ENCODE measurements around the gene ASAP2.

Gene ASAP2

DNA sequence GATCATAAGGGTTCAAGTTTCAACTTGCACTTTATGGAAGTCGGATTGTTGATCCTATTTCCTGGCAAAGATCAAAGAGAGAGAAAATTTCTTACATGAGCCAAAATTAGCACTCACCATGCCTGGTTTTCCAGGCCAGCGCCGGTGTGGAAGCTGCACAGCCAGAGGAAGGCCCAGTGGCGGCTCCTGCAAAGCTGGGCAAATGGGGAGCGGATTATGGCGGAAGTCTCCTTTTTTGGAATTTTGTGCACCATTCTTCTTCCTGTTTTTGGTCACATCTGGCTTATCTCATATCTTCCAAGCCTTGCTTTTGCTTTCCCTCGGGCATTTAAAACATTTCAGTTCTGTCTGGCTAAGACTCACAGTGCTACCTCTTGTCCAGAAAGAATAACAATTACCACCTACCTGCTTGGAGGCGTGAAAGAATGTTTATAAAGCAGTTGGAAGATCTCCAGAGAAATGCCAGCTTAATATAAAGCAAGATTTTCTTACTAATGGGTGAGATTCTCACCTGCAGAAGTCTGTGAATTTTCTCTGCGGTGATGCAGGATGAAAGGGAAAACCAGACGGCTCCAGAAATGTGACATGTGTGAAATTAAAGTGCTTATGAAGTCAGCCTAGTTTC is 94.3 kb downstream of the ASAP2 start:
- no peak for DNase-seq

DNA sequence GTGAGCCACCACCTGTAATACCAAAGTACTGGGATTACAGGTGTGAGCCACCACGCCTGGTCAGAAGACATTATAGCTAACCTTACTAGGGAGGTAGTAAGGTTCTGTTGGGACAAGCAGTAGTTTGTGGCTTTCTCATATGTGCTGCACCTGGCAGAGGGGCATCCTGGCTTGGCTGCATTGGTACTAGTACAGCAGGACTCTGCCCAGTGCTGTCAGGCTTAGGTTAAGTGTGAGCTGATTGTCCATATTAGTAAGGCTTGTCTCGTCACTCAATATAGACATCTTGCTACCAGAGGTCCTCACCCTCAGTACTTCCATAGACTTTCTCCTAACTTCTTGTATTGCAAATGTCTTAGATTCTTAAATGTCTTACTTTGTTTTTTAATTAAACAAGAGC is 96.1 kb downstream of the ASAP2 start:
- DNase-seq: no peak

DNA sequence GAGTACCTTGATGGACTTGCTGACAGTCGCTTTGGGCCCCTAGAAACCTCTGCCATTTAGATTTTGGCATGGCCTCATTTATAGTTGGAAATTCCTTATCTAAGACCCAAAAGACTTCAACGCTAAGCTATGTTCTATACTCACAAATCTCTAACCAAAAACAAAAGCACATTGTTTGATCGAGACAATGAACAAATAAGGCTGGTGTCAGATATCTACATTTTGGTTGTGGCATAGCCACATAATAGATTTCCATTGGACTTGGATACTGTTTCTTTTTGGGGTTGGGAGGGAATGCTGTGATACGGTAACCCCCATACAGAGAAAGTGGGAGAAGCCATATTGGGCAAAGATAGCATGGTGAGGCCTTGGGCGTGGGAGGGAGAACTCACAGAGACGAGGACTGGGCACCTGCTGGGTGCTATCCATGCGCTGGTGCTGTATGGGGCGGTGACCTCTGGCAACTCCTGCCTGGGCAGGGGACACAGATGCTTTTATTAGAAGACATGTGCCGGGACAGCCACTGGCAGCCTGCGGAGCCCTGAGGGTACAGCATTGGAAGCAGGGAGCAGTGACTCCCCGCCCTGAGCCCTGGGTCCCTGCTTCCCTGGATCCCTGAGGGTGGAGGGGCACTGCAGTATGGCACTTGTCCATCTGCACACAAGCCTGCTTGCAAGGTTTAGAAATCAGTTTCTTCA is 97.1 kb downstream of the ASAP2 start:
- DNase-seq: no peak

DNA sequence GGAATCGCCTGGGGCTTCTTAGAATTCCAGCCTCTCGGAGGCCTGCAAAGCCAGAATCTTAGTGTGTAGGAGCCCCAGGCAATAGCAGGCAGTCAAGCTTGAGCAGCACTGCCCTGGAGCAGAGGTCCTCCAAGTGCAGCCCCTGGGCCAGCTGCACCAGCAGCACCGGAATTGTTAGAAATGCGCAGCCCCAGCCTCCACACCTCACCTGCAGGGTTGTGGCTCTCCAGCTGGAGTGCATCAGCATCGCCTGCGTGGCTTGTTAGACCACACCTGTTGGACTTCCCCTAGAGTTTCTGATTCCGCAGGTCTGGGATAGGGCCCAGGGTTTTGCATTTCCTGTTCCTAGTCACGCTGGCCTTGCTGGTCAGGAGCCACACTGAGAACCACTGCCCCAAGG is 100.3 kb downstream of the ASAP2 start:
- no peak for DNase-seq

DNA sequence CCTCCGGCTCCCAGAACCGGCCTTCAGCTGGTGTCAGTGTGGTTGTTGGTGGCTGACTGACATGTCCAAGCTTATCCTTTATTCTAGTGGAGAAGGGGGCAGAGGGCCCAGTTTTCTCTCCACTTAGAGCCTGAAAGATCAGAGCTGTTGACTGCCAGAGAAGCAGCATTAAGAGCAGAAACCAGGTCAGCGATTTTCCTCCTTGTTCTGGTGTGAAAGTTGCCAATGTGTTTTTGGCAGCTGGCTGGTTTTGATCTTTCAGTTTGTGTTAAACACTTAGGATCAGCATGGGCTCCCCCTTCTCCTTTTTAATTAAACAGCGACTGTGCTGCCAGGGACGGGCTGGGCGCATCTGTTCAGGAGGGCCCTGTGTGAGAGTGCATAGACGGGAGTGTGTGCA is 100.9 kb downstream of the ASAP2 start:
- DNase-seq: no peak

DNA sequence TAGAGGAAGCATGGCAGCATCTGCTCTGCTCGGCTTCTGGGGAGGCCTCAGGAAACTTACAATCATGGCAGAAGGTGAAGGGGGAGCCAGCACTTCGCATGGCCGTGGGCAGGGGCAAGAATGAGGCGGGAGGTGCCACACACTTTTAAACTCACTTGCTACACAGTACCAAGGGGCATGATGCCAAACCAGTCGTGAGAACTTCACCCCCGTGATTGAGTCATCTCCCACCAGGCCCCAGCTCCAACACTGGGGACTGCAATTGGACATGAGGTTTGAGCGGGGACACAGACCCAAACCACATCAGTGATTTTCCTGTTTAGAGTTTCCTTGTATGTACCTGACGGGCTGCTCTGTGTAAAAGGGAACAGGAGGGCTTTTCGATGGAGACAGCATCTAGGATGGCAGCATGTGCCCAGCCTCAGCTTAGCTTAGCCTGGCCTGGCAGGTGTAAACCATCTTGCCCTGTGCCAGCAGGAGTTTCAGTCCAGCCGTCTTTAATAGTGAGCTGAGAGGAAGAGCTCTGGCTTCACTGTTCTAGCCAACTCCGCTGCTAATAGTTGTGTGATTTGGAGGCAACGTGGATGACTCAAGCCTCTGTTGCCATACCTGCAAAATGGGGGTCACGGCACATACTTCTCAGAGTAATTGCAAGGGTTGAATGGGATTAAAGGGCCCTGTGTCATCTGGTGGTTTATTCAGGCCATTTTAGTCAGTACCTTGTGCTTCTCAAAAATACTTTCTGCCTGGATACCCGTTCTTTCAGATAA is 101.8 kb downstream of the ASAP2 start:
- DNase-seq: no peak

DNA sequence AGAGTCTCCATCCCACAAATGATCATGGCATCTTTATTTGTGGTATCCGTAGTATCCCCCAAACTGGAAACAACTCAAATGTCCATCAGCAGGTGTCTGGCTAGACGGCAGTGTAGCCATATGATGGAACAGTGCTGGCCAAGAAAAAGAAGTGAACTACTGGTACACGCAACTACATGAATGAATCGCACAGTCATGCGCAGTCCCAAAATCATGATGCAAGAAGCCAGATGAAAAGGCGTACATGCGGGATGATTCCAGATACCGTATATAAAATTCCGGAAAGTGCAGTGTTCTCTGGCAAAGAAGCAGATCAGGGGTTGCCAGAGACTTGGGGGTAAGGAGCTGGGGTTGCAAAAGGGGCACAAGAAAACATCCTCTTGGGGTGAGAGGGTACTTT is 102.5 kb downstream of the ASAP2 start:
- DNase-seq: no peak

DNA sequence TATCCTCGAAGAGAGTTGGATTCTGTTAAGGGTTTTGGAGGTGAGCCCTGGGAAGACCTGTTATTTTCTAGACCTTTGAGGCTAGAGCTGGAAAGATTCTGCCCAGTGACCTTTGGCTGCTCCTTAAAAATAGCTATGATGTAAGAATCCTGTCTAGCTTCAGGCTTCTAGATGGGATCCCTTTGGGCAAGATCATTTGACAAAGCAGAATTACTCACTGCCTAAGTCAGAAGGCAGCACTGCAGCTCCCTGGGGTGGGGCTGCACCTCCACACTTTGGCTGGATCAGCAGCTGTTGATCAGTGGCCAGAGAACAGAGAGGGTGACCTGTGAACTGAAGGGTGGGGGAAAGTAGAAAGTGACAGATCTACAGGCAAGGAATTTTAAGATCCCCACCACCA is 103.8 kb downstream of the ASAP2 start:
- no peak for DNase-seq

DNA sequence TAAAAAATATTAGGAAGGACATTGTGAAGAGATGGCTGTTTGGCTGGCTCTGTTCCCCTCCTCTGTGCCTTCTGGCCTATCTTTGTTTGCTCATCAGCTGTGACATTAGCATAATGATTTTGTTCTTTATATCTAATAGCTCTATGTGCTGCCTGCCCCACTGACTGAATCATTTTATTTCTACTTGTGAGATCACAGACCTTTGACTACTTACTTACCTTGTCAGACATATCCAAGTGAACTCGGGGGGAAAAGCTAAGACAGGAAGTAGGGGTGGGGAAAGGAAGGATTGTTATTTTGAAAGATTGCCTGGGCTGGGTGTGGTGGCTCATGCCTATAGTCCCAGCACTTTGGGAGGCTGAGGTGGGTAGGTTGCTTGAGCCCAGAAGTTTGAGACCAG is 104.2 kb downstream of the ASAP2 start:
- no peak for DNase-seq

DNA sequence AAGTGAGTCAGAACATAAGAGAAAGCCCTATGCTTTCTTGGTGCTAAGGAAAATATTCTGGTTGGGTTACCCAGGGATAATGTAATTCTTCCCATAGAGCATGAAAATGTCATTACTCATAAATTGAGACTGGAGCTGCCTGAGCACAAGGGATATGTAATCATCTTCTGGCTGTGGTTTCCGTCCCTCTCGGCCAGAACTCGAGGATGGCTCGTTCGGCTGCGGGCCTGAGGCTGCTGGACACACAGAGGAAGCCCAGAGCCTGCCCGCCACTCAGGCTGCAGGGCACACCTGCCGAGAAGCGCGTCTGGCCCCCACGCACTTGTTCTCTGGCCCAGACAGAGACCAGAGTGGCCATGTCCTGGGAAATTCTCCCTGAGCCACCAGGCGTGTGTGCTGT is 104.9 kb downstream of the ASAP2 start:
- no peak for DNase-seq

DNA sequence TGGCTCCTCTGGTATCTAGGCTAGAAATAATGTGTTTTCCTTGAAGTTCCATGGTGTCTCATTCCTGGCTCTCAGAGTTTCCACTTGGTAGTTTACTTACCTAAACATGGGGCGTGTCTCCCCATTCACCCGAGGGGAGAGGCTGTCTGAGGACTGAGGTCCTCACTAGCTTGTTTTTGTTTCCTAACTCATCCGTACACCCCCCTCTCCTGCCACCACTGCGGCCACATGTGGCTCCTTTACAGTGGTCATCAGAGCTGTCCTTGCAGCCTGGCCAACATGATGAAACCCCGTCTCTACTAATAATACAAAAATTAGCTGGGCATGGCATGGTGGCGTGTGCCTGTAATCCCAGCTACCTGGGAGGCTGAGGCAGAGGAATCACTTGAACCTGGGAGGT is 106.0 kb downstream of the ASAP2 start:
- no peak for DNase-seq

DNA sequence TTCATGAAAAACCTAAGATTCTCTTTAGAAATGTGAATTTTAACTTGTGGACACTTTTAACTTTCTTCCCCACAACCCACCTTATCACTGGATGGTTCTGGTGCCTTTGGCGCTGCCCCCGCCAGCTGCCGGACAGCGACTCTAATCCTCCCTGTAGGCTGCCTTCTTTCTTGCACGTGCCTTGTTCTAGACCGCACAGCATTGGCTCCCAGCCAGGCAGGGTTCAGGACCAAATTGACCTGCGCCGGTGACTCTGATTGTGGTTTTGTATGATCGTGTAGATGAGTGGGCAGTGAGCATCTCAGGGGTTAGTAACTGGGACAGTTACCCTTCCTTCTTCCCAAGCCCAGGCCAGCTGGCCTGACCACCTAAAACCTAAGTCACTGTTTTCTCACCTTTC is 106.8 kb downstream of the ASAP2 start:
- no peak for DNase-seq

DNA sequence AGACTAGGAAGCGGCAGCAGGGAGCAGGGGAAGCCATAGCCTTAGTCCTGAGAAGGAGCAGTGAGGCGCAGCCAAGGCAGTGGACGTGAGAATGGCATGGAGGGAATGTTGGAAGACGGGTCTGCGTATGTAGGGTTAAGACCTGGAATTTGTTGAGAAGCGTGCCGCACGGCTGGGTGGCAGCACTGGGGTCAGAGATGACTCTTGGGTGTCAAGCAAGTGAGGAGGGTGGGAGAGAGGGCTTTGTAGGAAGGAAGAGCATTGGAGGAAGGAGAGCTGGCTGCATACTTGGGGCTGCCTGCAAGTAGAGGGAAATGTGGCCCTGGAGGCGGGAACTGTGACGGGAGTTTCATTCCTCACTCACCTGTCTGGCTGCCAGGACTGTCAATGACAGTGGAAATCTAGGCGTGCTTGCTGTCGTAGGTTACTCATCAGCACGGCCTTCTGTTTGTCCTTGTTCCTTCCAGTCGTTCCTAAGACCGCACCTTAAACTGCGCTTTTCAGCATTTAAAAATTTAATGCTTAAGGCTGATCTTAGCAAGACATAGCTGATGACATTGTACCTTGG is 108.8 kb downstream of the ASAP2 start:
- no peak for DNase-seq

DNA sequence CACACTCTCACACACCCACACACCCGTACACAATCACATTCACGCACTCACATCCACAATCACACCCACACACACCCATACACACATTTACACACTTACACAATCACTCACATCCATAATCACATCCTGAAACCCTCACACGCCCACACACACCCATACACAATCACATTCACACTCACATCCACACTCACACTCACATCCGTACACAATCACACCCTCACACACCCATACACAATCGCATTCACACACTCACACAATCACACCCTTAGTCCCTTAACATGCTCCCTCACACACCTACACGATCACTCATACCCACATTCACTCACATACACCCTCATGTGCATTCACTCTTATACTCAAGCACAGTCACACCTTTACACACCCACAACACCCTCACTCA is 110.9 kb downstream of the ASAP2 start:
- no peak for DNase-seq

DNA sequence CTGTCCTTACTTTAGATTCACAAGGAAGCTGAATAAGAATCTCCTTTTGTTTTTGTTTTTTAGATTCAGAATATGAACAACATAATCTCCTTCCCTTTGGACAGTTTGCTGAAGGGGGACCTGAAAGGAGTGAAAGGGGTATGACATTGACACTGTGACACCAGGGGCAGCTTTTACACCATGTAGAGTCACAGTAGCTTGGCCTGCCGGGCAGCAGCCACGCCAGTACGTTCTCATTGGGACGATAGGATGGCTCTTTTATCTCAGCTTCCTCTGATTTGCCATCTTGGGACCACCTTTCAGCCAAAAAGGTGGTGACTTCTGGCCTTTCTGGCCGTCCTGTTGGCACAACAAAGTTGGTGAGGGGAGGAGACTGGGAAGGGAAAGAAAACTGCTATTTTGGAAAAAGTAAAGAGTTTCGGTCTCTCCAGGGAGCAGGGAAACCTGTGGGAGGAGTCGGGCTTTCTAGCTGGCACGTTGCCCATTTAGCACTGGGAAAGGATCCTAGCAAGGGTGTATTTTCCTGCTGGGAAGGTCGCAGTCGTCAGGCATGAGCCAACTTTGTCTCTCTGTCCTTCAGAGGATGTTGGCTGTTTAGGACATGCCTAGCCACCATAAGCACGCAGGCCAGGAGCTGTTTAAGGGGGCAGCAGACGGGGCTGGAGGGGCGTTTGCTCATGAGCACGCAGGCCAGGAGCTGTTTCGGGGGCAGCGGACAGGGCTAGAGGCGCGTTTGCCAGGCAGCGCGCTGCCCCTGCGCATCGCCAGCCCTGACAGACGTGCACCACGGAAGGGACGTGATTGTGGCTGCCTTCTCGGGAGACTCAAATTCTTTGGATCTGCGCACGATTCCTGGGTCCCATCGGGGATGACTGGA is 112.1 kb downstream of the ASAP2 start:
- no peak for DNase-seq

DNA sequence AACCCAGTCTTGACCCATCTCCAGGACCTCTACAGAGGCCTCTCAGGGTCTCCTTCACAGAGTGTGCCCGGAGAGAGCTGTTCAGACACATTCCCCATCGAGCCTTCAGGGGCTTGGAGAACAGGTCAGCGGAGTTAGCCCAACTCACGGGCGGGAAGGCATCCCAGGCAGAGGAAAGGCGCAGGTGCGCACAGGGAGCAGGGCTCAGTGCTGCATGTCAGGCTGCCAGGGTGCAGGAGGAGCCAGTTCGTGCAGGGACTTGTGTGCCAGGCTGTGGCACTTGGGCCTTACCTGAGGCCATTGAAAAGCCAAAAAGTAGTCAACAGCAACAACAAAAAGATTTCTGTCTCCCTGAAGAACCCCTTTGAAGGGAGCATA is 112.7 kb downstream of the ASAP2 start:
- no peak for DNase-seq

DNA sequence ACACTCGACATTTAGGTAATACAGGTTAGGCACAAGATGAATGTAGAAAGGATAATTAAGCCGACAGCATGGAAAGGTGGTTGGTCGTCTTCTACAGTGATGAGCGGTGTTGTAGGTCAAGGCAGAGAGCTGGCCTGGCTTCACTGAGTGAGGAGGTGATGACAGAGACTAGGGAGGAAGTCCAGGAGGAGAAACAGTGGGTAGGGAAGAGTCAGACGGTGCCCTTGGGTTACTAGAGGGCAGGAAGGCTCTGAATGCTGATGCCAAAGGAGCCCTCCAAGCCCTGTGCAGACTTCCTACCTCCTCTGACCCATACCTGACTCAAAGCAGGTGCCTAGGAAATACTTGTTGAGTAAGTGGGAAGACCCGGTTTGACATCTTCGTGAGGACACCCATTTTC is 116.0 kb downstream of the ASAP2 start:
- DNase-seq: no peak

DNA sequence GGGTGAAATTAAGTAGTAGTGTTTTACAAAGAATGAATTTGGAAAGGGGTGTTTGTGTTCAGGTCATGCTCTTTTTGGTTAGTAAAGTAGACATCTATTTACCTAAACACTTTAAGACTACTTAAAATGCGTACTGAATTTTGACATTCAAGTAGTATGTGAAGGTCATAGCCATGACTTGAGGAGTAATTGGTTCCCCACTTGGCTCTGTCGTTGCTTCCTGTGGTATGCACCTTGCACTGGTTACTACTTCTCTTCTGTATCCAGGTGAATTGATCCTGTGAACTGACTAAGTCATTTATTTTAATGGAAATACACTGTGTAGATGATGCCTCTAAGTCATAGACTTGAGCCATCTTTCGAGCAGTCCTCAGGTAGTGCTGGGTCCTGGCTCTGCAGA is 118.8 kb downstream of the ASAP2 start:
- DNase-seq: no peak

DNA sequence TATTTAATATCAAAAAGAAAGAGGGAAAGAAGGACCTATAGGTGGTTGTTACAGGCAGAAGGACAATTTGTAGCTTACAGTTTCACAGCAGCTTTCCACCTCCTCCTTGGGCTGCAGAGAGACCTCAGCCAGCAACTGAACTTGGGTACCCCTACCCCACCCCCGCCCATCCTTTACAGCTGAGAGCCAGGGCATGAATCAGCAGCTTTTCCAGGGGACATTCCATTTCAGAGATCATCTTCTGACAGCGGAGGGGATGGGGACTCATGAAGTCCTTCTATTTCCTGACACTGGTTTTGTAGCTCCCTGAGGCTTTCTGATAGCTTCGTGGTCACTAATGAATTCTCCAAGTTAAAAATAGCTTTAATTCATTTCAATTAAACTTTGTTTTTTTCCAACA is 120.4 kb downstream of the ASAP2 start:
- no peak for DNase-seq

DNA sequence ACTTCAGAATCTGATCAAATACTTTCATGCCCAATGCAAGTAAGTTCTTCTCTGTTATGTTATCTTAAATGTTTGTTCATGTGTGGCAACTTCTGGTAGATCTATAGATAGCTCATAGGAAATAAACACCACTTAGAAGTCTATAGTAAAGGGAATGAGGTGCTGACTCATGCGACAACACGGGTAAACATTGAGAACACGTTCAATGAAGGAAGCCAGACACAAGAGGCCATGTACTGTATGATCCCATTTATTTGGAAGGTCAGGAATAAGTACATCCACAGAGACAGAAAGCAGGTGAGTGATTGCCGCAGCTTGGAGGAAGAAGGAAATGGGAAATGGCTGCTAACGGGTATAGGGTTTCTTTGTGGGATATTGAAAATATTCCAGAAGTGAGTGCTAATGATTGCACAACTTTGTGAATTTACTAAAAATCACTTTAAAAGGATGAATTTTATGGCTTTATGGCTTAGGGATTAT is 121.3 kb downstream of the ASAP2 start:
- DNase-seq: no peak

DNA sequence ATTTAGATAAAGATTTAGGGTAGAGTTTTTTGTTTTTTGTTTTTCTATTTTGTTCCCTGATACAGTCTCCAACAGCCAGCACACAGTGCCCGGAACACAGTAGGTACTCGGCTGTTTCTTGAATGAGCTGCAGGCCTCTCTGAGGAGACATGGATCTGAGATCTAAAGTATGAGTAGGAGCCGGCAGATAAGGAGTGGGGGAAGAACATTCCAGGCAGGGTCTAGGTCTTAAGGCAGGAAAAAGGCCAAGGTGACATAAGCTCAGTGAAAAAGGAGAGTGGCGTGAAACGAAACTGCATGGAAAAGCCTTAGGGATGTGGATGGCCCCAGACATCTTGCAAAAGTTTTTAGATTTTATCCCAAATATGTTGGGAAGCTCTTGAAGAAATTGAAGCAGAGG is 122.3 kb downstream of the ASAP2 start:
- DNase-seq: no peak

DNA sequence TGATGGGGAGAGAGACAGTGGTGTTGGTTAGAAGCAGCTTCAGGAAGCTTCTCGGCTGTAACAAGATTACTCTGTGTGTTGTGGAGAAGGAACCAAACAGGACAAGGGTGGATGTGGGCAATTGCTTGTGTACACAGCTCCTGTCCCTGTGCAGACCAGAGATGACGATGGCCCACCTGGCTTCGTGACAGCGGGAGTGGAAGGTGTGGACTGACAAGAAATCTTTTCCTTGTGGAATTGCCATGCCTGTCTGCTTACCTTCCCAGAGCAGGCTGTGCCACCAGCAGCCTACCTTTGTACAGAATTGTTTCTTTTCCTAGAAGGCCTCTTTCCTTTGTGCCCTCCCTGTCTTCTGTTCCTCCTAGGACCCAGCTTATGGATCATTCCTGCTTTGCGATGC is 122.9 kb downstream of the ASAP2 start:
- DNase-seq: no peak
